Right lobe of liver (tissue), 4 donors: ENCODE results near the gene C2orf81.

Experiments used
- POLR2A ChIP-seq: fragments of 450-650 bp; IDR thresholded peaks from one replicate; pipeline ENCODE4 v1.6.1; 2017; ENCODE audit warnings: antibody characterized with exemption, mild to moderate bottlenecking
- TF ChIP-seq, protein P1 (sequence below), 4 donors: fragments of 200-600 bp in 3 of 4; fragments of 450-650 bp in 1 of 4; IDR thresholded peaks; one replicate each; pipeline versions ENCODE4 v1.5.1 to v1.8.0; 2016 to 2022; ENCODE audit warnings: antibody characterized with exemption in 4 of 4, mild to moderate bottlenecking in 2 of 4
- donor health status: DM: no; HTN: no; CAD: no.
- donor health status: DM: no; HTN: no; CAD: no.
- donor health status: DM: no; HTN: yes; CAD: no.

DNA sequence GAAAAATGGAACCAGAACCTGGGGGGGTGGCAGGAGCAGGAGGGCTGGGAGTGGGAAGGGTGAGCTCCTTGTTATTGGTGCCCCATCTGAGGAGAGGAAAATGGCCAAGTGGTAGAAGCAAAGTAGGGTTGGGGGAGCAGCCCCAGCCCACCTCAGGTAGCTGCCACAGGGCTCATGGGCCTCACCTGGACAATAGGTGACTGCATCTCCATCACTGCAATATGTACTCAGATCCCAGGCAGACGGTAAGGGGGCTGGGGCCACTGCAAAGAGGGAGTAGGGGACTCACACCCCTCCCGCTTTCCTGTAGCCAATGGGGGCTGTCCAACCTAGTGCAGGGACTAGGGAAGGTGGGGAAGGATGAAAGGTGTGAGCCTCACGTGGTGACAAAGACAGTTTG is 4.2 kb downstream of the C2orf81 start:
- TF ChIP-seq, protein P1, sequence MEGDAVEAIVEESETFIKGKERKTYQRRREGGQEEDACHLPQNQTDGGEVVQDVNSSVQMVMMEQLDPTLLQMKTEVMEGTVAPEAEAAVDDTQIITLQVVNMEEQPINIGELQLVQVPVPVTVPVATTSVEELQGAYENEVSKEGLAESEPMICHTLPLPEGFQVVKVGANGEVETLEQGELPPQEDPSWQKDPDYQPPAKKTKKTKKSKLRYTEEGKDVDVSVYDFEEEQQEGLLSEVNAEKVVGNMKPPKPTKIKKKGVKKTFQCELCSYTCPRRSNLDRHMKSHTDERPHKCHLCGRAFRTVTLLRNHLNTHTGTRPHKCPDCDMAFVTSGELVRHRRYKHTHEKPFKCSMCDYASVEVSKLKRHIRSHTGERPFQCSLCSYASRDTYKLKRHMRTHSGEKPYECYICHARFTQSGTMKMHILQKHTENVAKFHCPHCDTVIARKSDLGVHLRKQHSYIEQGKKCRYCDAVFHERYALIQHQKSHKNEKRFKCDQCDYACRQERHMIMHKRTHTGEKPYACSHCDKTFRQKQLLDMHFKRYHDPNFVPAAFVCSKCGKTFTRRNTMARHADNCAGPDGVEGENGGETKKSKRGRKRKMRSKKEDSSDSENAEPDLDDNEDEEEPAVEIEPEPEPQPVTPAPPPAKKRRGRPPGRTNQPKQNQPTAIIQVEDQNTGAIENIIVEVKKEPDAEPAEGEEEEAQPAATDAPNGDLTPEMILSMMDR (IDR thresholded peaks at IDR 0.05): no peak
- TF ChIP-seq POLR2A: no peak
